Peyer's patch (tissue), 4 donors: Measurements from ENCODE around the gene KIF26B.

ENCODE experiments used
- CTCF ChIP-seq, 6 experiments: fragments of 450-650 bp in 4 of 6; fragments of 200-600 bp in 2 of 6; sonication (generic) in 1 of 6; IDR thresholded peaks; one replicate each; pipeline ENCODE4 v1.5.1; 2017 to 2019; ENCODE audit warnings: antibody characterized with exemption in 6 of 6, mild to moderate bottlenecking in 3 of 6, moderate library complexity in 1 of 6
- POLR2A ChIP-seq, 2 donors: fragments of 450-650 bp; IDR thresholded peaks; one replicate each; pipeline ENCODE4 v1.5.1; 2017; ENCODE audit warnings: antibody characterized with exemption in 2 of 2, mild to moderate bottlenecking in 2 of 2, moderate library complexity in 2 of 2

- TF ChIP-seq CTCF (IDR thresholded peaks at IDR 0.05) (no peak), POLR2A (IDR thresholded peaks at IDR 0.05) (no peak)
Measured at GRCh38 chr1:245742896-245743295, 588.1 kb downstream of the KIF26B start.
